ENCODE data around the gene ZNF358. TPM values are rescaled to one million over a fixed set of nuclear protein-coding genes. Genes with fewer than 3 reads are reported as not detected.

ZNF358 gene
- total and polyA plus RNA-seq, 2 of the 13 experiments (the other 11 are each of a cell fraction or from before 2014, with no cell fraction given) = 9.1 to 37.0 TPM

- no peak for TF ChIP-seq ZBTB4 (CRISPR knock-in tag; IDR thresholded peaks at IDR 0.05; ENCODE audit: borderline replicate concordance)
- TF ChIP-seq TAF15 (IDR thresholded peaks at IDR 0.05; ENCODE audit: low read depth, low read length, poor library complexity, severe bottlenecking) = no peak
- no peak for TF ChIP-seq MXI1 (IDR thresholded peaks at IDR 0.05; ENCODE audit: borderline replicate concordance, low read depth, low read length)
- no peak for TF ChIP-seq SMARCC2 (IDR thresholded peaks at IDR 0.05)
- TF ChIP-seq ZSCAN20 (CRISPR knock-in tag; IDR thresholded peaks at IDR 0.05; ENCODE audit: borderline replicate concordance) = peak; percentile 99
- TF ChIP-seq ZNF335 (CRISPR knock-in tag; IDR thresholded peaks at IDR 0.05) = peak; percentile 96
- 0 out of 2 replicates have a peak, but pooled peaks have one; percentile 58 for TF ChIP-seq NPAS2 (CRISPR knock-in tag; IDR thresholded peaks at IDR 0.05; ENCODE audit: borderline replicate concordance)
- TF ChIP-seq ZNF329 (CRISPR knock-in tag; IDR thresholded peaks at IDR 0.05; ENCODE audit: low read depth) = peak; percentile 82; the same call in 1 of the 2 replicates
- no peak for TF ChIP-seq TCF12 (IDR thresholded peaks at IDR 0.05)
- TF ChIP-seq TCF12 (CRISPR knock-in tag; IDR thresholded peaks at IDR 0.05) = peak; percentile 53; the same call in 1 of the 2 replicates
- TF ChIP-seq ATRX (CRISPR knock-in tag; IDR thresholded peaks at IDR 0.05; ENCODE audit: borderline replicate concordance) = no peak
- no peak for TF ChIP-seq NBN (conservative IDR thresholded peaks at IDR 0.05)
- peak; percentile 88; the same call in 1 of the 2 replicates for TF ChIP-seq ZNF3 (CRISPR knock-in tag; IDR thresholded peaks at IDR 0.05)
- TF ChIP-seq DBP (CRISPR knock-in tag; IDR thresholded peaks at IDR 0.05; ENCODE audit: not compliant biosample characterization) = peak; percentile 98
- TF ChIP-seq ZNF577 (CRISPR knock-in tag; IDR thresholded peaks at IDR 0.05; ENCODE audit: borderline replicate concordance, low read depth) = 0 out of 2 replicates have a peak, but pooled peaks have one; percentile 85
- TF ChIP-seq ZNF574 (CRISPR knock-in tag; IDR thresholded peaks at IDR 0.05) = peak; percentile 89
- no peak for TF ChIP-seq CTCF (CRISPR knock-in tag; IDR thresholded peaks at IDR 0.05)
- TF ChIP-seq ZIK1 (CRISPR knock-in tag; IDR thresholded peaks at IDR 0.05; ENCODE audit: borderline replicate concordance, low read depth) = peak; percentile 89; the same call in 1 of the 2 replicates
- peak; percentile 99 for TF ChIP-seq ZNF792 (CRISPR knock-in tag; IDR thresholded peaks at IDR 0.05)
- peak; percentile 66; the same call in 1 of the 2 replicates for TF ChIP-seq RCOR2 (CRISPR knock-in tag; IDR thresholded peaks at IDR 0.05)
Measured at GRCh38 chr19:7562646-7563393, 46.9 kb downstream of the ZNF358 start (continued).

All from HepG2 (cell line).